GM12872 (cell line): ENCODE measurements around the gene NPAS3.

Source experiments
- TF ChIP-seq, protein P1 (sequence below): IDR thresholded peaks from 3 replicates; pipeline ENCODE4 v1.5.1; 2011; ENCODE audit warnings: low read depth, mild to moderate bottlenecking, low read length, moderate library complexity; ENCODE audit not compliant: insufficient read depth

NPAS3 gene

DNA sequence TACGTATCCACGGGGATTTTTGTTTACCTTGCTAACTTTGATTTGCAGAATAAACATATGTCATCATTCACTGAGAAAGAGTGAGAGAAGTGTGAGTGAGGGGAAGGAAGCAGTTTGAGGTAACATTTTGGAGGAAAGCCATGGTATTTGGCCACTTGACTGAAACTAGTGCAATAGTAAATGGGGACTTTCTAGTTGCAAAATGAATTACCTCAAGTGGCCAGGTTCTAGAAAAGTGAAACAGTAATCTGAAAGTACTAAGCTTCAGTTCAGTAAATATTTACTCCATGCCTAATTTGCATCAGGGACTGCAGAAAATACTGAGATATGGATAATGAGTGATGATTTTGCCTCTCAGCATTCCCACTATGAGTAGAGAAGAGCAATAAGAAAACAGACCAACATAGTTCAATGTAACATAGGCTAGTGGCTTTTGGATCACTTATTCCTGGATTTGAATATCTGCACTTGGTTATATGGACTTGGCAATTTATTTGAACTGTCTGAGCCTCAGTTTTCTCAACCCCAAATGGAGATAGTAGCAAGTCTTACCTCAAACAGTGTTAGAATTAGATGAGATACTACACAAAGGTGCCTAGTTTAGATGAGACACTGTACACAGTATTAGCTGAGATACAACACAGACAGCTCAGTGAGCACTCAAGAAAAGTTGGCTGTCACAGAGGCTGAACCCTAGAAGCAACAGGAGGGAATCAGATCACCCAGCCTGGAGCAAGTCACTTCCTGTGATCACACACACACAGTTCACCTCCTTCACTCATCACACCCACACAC is 439.1 kb downstream of the NPAS3 start:
- TF ChIP-seq, protein P1, sequence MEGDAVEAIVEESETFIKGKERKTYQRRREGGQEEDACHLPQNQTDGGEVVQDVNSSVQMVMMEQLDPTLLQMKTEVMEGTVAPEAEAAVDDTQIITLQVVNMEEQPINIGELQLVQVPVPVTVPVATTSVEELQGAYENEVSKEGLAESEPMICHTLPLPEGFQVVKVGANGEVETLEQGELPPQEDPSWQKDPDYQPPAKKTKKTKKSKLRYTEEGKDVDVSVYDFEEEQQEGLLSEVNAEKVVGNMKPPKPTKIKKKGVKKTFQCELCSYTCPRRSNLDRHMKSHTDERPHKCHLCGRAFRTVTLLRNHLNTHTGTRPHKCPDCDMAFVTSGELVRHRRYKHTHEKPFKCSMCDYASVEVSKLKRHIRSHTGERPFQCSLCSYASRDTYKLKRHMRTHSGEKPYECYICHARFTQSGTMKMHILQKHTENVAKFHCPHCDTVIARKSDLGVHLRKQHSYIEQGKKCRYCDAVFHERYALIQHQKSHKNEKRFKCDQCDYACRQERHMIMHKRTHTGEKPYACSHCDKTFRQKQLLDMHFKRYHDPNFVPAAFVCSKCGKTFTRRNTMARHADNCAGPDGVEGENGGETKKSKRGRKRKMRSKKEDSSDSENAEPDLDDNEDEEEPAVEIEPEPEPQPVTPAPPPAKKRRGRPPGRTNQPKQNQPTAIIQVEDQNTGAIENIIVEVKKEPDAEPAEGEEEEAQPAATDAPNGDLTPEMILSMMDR = no peak

DNA sequence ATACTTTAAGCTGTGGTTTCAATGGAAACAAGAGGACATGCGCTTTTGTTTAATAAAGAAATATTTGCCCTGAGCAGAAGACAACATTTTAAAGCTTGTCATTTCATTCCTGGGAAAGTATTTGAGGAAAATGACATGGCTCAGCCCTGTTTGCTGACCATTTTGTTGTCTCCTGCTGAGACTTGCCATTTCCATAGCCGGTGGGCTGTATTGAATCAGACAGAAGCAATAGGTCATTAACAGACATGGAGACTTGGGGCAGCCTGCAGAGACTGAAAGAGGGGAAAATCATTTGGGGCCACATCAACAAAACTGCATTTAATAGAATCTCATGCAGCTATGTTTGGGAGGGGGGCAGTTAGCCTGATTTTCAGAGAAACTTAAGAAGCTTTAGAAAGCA is 443.0 kb downstream of the NPAS3 start:
- TF ChIP-seq, protein P1 = no peak

DNA sequence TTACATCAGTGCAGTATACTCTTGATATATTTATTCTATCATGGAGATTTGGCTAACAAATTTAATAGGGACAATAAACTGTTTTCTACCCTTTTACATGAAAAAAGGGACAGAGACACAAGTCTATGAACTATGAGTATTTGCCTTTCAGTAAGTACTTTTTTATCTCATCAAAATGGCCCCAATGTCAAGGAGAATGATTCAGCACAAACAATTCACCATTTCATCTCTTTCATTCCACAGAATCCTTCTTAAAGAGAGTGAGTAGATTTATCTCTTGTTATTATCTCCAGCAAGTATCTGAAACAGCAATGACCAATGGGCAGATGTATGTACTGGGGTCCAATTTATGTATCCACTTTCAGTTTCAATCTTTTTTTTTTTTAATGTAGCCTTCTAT is 447.5 kb downstream of the NPAS3 start:
- TF ChIP-seq, protein P1 = no peak

DNA sequence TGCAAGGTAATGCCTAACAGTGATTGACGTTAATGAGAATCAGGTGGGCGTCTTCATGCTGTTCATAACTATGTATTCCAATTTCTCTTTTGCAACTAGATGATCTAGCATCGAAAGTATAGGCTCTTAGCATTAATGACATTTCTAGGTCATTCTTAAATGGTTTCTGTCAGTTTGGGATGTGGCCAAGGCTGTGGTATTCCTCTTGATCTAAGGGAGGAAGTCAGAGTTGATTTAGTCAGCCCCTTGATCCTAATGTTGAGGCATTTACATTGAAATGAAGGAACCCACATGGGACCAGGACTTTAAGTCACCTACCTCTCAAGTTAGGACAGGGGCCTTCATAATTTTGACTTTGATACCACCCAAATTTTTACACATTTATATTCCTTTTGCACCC is 448.1 kb downstream of the NPAS3 start:
- TF ChIP-seq, protein P1 = no peak

DNA sequence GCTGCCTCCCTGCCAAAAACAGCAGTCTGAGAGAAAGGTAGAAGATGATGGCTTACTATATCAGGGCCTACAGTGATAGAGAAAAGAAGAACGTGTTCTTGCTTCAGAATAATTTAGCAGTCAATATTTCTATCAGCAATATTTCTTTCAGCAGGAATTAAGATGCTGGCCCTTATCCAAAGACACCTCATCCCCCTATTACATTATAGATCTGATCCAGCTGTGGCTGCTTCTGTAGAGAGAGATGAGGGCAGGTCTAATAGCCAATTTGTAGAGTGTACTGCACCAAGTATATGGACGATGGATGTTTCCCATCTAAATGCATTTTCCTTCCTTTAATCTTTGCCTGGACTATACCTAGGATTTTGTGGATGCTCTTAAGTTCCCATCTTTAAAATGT is 451.7 kb downstream of the NPAS3 start:
- TF ChIP-seq, protein P1 = no peak

DNA sequence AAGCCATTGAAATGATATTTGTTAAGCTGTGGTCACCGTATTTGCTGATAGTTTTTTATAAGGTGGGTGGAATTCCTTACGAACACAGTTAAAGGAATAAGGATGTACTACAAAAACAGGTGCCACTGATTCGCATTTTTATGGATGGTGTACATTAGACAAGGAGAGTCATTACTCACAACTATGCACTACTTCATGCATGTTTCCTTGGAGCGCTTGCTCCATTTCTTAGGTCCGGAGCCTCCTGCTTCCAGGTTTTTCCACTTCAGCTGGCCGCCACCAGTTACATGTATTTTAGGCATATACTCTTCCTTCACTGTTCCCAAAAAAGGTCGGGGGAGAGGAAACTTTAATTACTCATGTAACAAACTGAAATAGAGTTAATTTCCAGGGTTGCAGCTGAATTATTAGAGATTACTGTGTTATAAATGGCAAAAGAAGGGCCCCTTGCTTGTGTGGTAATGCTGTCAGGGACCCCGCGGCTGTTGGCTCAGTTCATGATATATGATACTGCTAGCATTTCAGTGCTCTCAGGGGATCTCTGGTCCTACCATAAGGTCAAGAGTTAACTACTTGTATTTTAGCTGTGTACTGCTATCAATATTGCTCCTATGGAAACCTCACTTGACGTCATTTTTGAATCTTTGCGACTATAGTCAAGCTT is 454.7 kb downstream of the NPAS3 start:
- TF ChIP-seq, protein P1 = no peak

DNA sequence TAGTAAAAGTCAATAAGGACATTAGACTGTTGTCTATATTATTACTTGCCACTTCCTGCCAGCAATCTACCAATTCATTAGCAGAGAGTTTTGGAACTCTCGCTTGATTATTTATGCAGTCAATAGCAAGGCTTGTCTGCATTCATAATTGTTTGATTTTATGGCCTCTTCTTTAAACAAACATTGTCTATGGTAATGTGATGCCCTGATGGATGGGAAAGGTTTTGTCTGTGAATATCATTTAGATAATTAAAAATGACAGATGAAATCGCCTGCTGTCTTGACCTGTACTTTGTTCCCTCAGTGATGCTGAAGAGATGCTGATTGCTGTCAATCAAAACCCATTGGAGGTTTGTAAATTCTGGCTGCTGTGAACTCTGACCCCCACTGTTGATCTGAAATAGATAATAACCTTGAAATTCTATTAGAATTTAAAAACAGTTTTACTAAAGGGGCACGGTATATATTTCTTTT is 455.3 kb downstream of the NPAS3 start:
- TF ChIP-seq, protein P1 = no peak
